WTC11 (cell line): ENCODE data around the gene TAF3. TPM values are rescaled to one million over a fixed set of nuclear protein-coding genes. Genes with fewer than 3 reads are reported as not detected.

Experiments
- ATAC-seq: fragments of 200-7000 bp; cut with Tn5 transposase; 2 replicates; pipeline ENCODE4 v1.10.0; 2021; ENCODE audit warnings: mild to moderate bottlenecking, moderate library complexity
- CTCF ChIA-PET: fragments of 300-600 bp; sonication (Branson Sonifier 250); formaldehyde crosslinking; loops from one replicate; lab custom pipeline; 2021; ENCODE audit warnings: antibody characterized with exemption; lab: Charles Lee
- POLR2A ChIA-PET: fragments of 350-600 bp; sonication (Branson Sonifier 250); formaldehyde crosslinking; loops from one replicate; lab custom pipeline; 2021; ENCODE audit warnings: antibody characterized with exemption; lab: Charles Lee
- DNase-seq: peaks from one replicate; pipeline ENCODE4 v3.0.0; 2021; ENCODE audit warnings: low spot score
- H3K27ac Mint-ChIP-seq: 2 replicates; pipeline ENCODE4 v1.8.0; 2021; ENCODE audit warnings: mixed read lengths
- H3K27me3 Mint-ChIP-seq: 2 replicates; pipeline ENCODE4 v1.8.0; 2021; ENCODE audit warnings: low read depth, mild to moderate bottlenecking, moderate library complexity, mixed read lengths
- H3K36me3 Mint-ChIP-seq: 2 replicates; pipeline ENCODE4 v1.8.0; 2021; ENCODE audit warnings: mixed read lengths
- H3K4me1 Mint-ChIP-seq: 2 replicates; pipeline ENCODE4 v1.8.0; 2022; ENCODE audit warnings: mixed read lengths
- H3K4me3 Mint-ChIP-seq: 2 replicates; pipeline ENCODE4 v1.8.0; 2021; ENCODE audit warnings: mild to moderate bottlenecking, moderate library complexity, mixed read lengths
- H3K9me3 Mint-ChIP-seq: 2 replicates; pipeline ENCODE4 v1.8.0; 2021; ENCODE audit warnings: mixed read lengths
- ETV6 ChIP-seq: sonication (generic); formaldehyde crosslinking; IDR thresholded peaks from 2 replicates; pipeline ENCODE4 v1.8.1; 2022; ENCODE audit warnings: mild to moderate bottlenecking, missing genetic modification reagents
- FOXJ3 ChIP-seq: sonication (generic); formaldehyde crosslinking; IDR thresholded peaks from 2 replicates; pipeline ENCODE4 v1.9.0; 2021; ENCODE audit warnings: missing genetic modification reagents, mild to moderate bottlenecking, borderline replicate concordance
- IRF2 ChIP-seq: sonication (generic); formaldehyde crosslinking; IDR thresholded peaks from 2 replicates; pipeline ENCODE4 v1.8.0; 2022; ENCODE audit warnings: low read depth, missing genetic modification reagents, borderline replicate concordance
- JAZF1 ChIP-seq: fragments of 250-450 bp; sonication (Bioruptor Pico); IDR thresholded peaks from 2 replicates; pipeline ENCODE4 v1.9.0; 2021; ENCODE audit warnings: moderate library complexity, mild to moderate bottlenecking, inconsistent platforms
- MXD4 ChIP-seq: fragments of 250-450 bp; sonication (Bioruptor Pico); IDR thresholded peaks from 2 replicates; pipeline ENCODE4 v1.8.0; 2021; ENCODE audit warnings: mild to moderate bottlenecking, moderate library complexity, borderline replicate concordance
- MYBL2 ChIP-seq: sonication (generic); formaldehyde crosslinking; IDR thresholded peaks from 2 replicates; pipeline ENCODE4 v1.8.1; 2023; ENCODE audit warnings: mild to moderate bottlenecking, moderate library complexity, missing genetic modification reagents
- NFE2L1 ChIP-seq: sonication (generic); formaldehyde crosslinking; IDR thresholded peaks from 2 replicates; pipeline ENCODE4 v1.8.1; 2023; ENCODE audit warnings: missing genetic modification reagents
- NR1H2 ChIP-seq: sonication (generic); formaldehyde crosslinking; IDR thresholded peaks from 2 replicates; pipeline ENCODE4 v1.9.0; 2021; ENCODE audit warnings: mild to moderate bottlenecking, moderate library complexity, missing genetic modification reagents
- OVOL2 ChIP-seq: fragments of 250-450 bp; sonication (Bioruptor Pico); IDR thresholded peaks from 2 replicates; pipeline ENCODE4 v1.9.0; 2021; ENCODE audit warnings: mild to moderate bottlenecking, borderline replicate concordance
- RORB ChIP-seq: fragments of 250-450 bp; sonication (Bioruptor Pico); IDR thresholded peaks from 2 replicates; pipeline ENCODE4 v1.9.0; 2021; ENCODE audit warnings: mild to moderate bottlenecking
- TEAD1 ChIP-seq: sonication (generic); formaldehyde crosslinking; IDR thresholded peaks from 2 replicates; pipeline ENCODE4 v1.8.0; 2022; ENCODE audit warnings: mild to moderate bottlenecking, missing genetic modification reagents
- ZBTB21 ChIP-seq: sonication (generic); formaldehyde crosslinking; IDR thresholded peaks from 2 replicates; pipeline ENCODE4 v1.8.1; 2023; ENCODE audit warnings: mild to moderate bottlenecking, missing genetic modification reagents, borderline replicate concordance
- ZNF232 ChIP-seq: sonication (generic); formaldehyde crosslinking; IDR thresholded peaks from 2 replicates; pipeline ENCODE4 v1.8.0; 2022; ENCODE audit warnings: mild to moderate bottlenecking, missing genetic modification reagents
- ZNF317 ChIP-seq: sonication (generic); formaldehyde crosslinking; IDR thresholded peaks from 2 replicates; pipeline ENCODE4 v1.8.1; 2023; ENCODE audit warnings: low read depth, mild to moderate bottlenecking, moderate library complexity, missing genetic modification reagents, borderline replicate concordance
- total RNA-seq: library from RNA; stranded (reverse); gene quantifications from 3 replicates; pipeline ENCODE4 v1.2.3, GENCODE V29; 2021
- TF ChIP-seq, protein P1 (sequence below): fragments of 250-450 bp; sonication (Bioruptor Pico); IDR thresholded peaks from 2 replicates; pipeline ENCODE4 v2.1.2; 2022; ENCODE audit warnings: mild to moderate bottlenecking, moderate library complexity
- TF ChIP-seq, protein P2 (sequence below): sonication (generic); formaldehyde crosslinking; IDR thresholded peaks from 2 replicates; pipeline ENCODE4 v1.8.0; 2023; ENCODE audit warnings: mild to moderate bottlenecking, missing genetic modification reagents
- TF ChIP-seq, protein P3 (sequence below): sonication (generic); formaldehyde crosslinking; IDR thresholded peaks from 2 replicates; pipeline ENCODE4 v1.8.0; 2023; ENCODE audit warnings: missing genetic modification reagents, mild to moderate bottlenecking, borderline replicate concordance
- TF ChIP-seq, protein P4 (sequence below): sonication (generic); formaldehyde crosslinking; IDR thresholded peaks from 2 replicates; pipeline ENCODE4 v1.8.0; 2022; ENCODE audit warnings: mild to moderate bottlenecking, missing genetic modification reagents
- TF ChIP-seq, protein P5 (sequence below): sonication (generic); formaldehyde crosslinking; IDR thresholded peaks from 2 replicates; pipeline ENCODE4 v1.8.0; 2022; ENCODE audit warnings: mild to moderate bottlenecking, missing genetic modification reagents
- TF ChIP-seq, protein P6 (sequence below): fragments of 250-450 bp; sonication (Bioruptor Pico); IDR thresholded peaks from 2 replicates; pipeline ENCODE4 v1.9.0; 2021; ENCODE audit warnings: mild to moderate bottlenecking

Gene TAF3
- total RNA-seq, 1 experiment from 2014 or later: 8.9 TPM

DNA sequence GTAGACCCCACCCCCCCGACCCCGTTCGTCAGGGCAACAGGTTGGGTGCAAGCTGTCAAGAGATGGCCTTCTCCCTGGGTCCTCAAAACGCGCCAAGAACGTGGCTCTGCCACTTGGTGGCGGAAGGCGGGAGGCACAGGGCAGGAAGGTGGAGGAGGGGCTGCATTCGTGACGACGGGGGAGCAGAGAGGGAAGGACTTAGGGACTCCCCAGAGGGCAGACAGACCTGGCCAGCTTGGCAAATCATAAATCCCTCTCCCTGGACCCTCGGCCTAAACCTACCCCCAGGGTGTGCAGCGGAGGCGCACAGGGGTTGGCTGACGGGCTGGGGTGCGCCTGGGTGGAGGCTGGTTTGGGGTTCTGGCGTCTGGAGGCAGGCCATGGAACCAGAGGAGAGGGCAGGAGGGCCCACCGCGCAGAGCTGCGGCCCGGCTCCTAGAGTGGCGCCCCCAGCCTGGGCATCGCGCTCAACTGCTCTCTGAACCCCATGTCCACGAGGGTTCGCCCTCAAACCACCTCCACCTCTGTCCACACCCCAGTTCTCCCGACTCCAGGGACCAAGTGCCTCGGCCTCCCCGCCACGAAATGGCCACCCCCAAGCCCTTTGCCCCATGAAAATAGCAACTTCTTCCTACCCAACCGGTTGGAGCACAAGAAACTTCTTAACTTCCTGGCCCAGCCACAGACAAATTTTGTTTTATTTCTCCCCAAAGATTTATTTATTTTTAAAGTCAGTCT is 225.4 kb downstream of the TAF3 start:
- Mint-ChIP-seq H3K27me3 (peaks cover 100% of the 10 kb centered on the region), H3K9me3 (no peaks in the 10 kb centered on the region), H3K4me3 (peak overlapping the region; percentile 69), H3K4me1 (peaks cover 74% of the 10 kb centered on the region), H3K27ac (no peak overlapping the region), H3K36me3 (peaks cover 2% of the 10 kb centered on the region; the same call in 1 of the 2 replicates)
- CTCF ChIA-PET: interaction anchor here (0.8 kb wide), 1 partner anchor 170 kb away, joined by 3 read pairs; no protein-coding TSS in a partner anchor
- TF ChIP-seq, protein P1, sequence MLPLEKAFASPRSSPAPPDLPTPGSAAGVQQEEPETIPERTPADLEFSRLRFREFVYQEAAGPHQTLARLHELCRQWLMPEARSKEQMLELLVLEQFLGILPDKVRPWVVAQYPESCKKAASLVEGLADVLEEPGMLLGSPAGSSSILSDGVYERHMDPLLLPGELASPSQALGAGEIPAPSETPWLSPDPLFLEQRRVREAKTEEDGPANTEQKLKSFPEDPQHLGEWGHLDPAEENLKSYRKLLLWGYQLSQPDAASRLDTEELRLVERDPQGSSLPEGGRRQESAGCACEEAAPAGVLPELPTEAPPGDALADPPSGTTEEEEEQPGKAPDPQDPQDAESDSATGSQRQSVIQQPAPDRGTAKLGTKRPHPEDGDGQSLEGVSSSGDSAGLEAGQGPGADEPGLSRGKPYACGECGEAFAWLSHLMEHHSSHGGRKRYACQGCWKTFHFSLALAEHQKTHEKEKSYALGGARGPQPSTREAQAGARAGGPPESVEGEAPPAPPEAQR (CRISPR knock-in tag): no peak
- TF ChIP-seq NR1H2 (CRISPR knock-in tag) (no peak), TEAD1 (CRISPR knock-in tag) (peak; percentile 25; the same call in 1 of the 2 replicates), MXD4 (CRISPR knock-in tag) (no peak), ZNF232 (CRISPR knock-in tag) (peak; percentile 48; the same call in 1 of the 2 replicates)
- TF ChIP-seq, protein P2, sequence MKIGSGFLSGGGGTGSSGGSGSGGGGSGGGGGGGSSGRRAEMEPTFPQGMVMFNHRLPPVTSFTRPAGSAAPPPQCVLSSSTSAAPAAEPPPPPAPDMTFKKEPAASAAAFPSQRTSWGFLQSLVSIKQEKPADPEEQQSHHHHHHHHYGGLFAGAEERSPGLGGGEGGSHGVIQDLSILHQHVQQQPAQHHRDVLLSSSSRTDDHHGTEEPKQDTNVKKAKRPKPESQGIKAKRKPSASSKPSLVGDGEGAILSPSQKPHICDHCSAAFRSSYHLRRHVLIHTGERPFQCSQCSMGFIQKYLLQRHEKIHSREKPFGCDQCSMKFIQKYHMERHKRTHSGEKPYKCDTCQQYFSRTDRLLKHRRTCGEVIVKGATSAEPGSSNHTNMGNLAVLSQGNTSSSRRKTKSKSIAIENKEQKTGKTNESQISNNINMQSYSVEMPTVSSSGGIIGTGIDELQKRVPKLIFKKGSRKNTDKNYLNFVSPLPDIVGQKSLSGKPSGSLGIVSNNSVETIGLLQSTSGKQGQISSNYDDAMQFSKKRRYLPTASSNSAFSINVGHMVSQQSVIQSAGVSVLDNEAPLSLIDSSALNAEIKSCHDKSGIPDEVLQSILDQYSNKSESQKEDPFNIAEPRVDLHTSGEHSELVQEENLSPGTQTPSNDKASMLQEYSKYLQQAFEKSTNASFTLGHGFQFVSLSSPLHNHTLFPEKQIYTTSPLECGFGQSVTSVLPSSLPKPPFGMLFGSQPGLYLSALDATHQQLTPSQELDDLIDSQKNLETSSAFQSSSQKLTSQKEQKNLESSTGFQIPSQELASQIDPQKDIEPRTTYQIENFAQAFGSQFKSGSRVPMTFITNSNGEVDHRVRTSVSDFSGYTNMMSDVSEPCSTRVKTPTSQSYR (CRISPR knock-in tag): 0 out of 2 replicates have a peak, but pooled peaks have one; percentile 52
- TF ChIP-seq, protein P3, sequence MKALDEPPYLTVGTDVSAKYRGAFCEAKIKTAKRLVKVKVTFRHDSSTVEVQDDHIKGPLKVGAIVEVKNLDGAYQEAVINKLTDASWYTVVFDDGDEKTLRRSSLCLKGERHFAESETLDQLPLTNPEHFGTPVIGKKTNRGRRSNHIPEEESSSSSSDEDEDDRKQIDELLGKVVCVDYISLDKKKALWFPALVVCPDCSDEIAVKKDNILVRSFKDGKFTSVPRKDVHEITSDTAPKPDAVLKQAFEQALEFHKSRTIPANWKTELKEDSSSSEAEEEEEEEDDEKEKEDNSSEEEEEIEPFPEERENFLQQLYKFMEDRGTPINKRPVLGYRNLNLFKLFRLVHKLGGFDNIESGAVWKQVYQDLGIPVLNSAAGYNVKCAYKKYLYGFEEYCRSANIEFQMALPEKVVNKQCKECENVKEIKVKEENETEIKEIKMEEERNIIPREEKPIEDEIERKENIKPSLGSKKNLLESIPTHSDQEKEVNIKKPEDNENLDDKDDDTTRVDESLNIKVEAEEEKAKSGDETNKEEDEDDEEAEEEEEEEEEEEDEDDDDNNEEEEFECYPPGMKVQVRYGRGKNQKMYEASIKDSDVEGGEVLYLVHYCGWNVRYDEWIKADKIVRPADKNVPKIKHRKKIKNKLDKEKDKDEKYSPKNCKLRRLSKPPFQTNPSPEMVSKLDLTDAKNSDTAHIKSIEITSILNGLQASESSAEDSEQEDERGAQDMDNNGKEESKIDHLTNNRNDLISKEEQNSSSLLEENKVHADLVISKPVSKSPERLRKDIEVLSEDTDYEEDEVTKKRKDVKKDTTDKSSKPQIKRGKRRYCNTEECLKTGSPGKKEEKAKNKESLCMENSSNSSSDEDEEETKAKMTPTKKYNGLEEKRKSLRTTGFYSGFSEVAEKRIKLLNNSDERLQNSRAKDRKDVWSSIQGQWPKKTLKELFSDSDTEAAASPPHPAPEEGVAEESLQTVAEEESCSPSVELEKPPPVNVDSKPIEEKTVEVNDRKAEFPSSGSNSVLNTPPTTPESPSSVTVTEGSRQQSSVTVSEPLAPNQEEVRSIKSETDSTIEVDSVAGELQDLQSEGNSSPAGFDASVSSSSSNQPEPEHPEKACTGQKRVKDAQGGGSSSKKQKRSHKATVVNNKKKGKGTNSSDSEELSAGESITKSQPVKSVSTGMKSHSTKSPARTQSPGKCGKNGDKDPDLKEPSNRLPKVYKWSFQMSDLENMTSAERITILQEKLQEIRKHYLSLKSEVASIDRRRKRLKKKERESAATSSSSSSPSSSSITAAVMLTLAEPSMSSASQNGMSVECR (CRISPR knock-in tag): peak; percentile 56; the same call in 1 of the 2 replicates
- TF ChIP-seq, protein P4, sequence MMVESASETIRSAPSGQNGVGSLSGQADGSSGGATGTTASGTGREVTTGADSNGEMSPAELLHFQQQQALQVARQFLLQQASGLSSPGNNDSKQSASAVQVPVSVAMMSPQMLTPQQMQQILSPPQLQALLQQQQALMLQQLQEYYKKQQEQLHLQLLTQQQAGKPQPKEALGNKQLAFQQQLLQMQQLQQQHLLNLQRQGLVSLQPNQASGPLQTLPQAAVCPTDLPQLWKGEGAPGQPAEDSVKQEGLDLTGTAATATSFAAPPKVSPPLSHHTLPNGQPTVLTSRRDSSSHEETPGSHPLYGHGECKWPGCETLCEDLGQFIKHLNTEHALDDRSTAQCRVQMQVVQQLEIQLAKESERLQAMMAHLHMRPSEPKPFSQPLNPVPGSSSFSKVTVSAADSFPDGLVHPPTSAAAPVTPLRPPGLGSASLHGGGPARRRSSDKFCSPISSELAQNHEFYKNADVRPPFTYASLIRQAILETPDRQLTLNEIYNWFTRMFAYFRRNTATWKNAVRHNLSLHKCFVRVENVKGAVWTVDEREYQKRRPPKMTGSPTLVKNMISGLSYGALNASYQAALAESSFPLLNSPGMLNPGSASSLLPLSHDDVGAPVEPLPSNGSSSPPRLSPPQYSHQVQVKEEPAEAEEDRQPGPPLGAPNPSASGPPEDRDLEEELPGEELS: 0 out of 2 replicates have a peak, but pooled peaks have one; percentile 37
- TF ChIP-seq, protein P5, sequence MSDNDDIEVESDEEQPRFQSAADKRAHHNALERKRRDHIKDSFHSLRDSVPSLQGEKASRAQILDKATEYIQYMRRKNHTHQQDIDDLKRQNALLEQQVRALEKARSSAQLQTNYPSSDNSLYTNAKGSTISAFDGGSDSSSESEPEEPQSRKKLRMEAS: peak; percentile 78; the same call in 1 of the 2 replicates
- DNase-seq (peak; percentile 73), ATAC-seq (peak; percentile 28)
- POLR2A ChIA-PET: interaction anchor here (1.0 kb wide), 1 partner anchor 9 kb away, joined by 5 read pairs; no protein-coding TSS in a partner anchor

DNA sequence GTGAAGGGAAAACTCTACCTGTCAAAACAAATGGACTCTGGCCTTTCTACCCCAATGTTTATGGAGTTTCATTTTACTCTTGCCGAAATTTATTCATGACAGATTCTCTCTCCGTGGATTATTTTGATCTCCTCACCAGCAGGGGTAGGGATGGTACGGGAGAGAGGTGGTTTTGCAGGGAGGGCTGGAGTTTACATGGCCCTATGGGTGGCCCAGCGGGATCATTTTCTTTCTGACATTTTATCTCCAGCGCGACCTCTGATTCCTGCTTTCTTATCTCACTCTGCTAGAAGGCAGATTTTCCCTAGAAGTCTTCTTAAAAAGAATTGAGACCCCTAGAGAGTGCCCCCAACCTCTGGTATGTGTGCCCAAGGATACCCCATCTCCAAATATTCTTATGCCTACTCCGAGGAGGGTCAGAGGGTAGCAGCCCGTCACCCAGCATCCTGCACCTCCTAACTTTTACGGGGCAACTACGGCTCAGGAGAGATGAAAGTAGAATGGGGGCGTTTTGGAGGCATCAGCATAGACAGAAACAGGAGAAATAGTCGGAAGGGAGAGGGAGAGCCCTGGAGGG is 226.1 kb downstream of the TAF3 start:
- POLR2A ChIA-PET: interaction anchor here (0.7 to 1.0 kb wide), 2 partner anchors 10 to 31 kb away, joined by 3 to 5 read pairs; no protein-coding TSS in a partner anchor
- H3K27me3 Mint-ChIP-seq: peaks cover 100% of the 10 kb centered on the region
- CTCF ChIA-PET: interaction anchor here (0.8 to 1.2 kb wide), 3 partner anchors 15 to 172 kb away, joined by 3 to 6 read pairs (median 3); no protein-coding TSS in a partner anchor
- no peaks in the 10 kb centered on the region for H3K9me3 Mint-ChIP-seq
- H3K36me3 Mint-ChIP-seq: peaks cover 2% of the 10 kb centered on the region; the same call in 1 of the 2 replicates
- no peak overlapping the region for H3K27ac Mint-ChIP-seq
- ATAC-seq (no peak), DNase-seq (no peak)
- H3K4me1 Mint-ChIP-seq: peaks cover 74% of the 10 kb centered on the region
- H3K4me3 Mint-ChIP-seq: peak overlapping the region; percentile 69
- TF ChIP-seq RORB (CRISPR knock-in tag) (no peak), ZNF317 (CRISPR knock-in tag) (no peak), MYBL2 (CRISPR knock-in tag) (no peak), NFE2L1 (CRISPR knock-in tag) (no peak), ETV6 (CRISPR knock-in tag) (no peak), IRF2 (no peak), ZNF232 (CRISPR knock-in tag) (no peak), FOXJ3 (CRISPR knock-in tag) (no peak), ZBTB21 (CRISPR knock-in tag) (no peak), JAZF1 (CRISPR knock-in tag) (no peak), OVOL2 (no peak)
- TF ChIP-seq, protein P5: no peak
- TF ChIP-seq, protein P6, sequence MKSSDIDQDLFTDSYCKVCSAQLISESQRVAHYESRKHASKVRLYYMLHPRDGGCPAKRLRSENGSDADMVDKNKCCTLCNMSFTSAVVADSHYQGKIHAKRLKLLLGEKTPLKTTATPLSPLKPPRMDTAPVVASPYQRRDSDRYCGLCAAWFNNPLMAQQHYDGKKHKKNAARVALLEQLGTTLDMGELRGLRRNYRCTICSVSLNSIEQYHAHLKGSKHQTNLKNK (CRISPR knock-in tag): no peak
